ENCODE data around the gene PSME4. TPM values are rescaled to one million over a fixed set of nuclear protein-coding genes. Genes with fewer than 3 reads are reported as not detected.

The PSME4 gene
- total RNA-seq, 1 experiment from 2014 or later = 63.2 TPM

DNA sequence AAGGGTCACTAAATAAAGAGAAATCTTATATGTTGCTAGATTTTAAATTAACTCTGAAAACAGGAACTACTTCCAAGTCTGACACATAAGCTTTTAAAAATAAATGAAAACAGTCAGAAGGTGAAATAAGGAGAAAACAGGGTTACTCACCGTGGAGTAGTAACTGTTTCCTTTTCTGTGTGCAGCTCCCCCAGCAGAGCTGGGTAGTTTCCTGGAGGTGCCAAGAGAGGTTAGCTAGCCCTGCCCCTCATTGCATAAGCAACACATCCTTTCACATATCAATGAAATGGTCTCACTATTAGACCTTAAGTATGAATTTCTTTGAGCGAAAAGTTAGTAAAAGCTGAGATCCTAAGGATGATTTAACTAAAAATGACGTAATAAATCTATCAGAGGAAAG lies 57.1 kb downstream of the PSME4 start:
- ATAC-seq = no peak
- ChIA-PET CTCF (no interaction called here), POLR2A (no interaction called here)
- in situ Hi-C loops (cut with HindIII; ENCODE audit: low pct_unique_long_range_greater_than_20kb, low sequenced_read_pairs) = no loop called here
- Histone ChIP-seq H3K4me1 (ENCODE audit: control insufficient read depth, insufficient read depth, low read length) (no peaks in the 10 kb centered on the region), H3K4me3 (ENCODE audit: low read depth in 2 of 2, low read length in 2 of 2) (no peak overlapping the region), H3K9me3 (ENCODE audit: control insufficient read depth, insufficient read depth, low read depth, low read length) (no peaks in the 10 kb centered on the region), H3K27ac (ENCODE audit: low read length) (no peak overlapping the region), H3K36me3 (ENCODE audit: control insufficient read depth, insufficient read depth, low read length) (peaks cover 17% of the 10 kb centered on the region), H3K27me3 (ENCODE audit: control insufficient read depth, insufficient read depth, low read length) (no peaks in the 10 kb centered on the region)
- no peak for DNase-seq (ENCODE audit: low read depth, low spot score)
- TF ChIP-seq TCF7L2 (IDR thresholded peaks at IDR 0.05; ENCODE audit: low read depth, low read length) (no peak), POLR2AphosphoS5 (IDR thresholded peaks at IDR 0.05; ENCODE audit: low read depth, low read length) (no peak), SIN3A (IDR thresholded peaks at IDR 0.05; ENCODE audit: borderline replicate concordance, insufficient read depth, low read depth, low read length) (no peak)
- TF ChIP-seq, protein P1, sequence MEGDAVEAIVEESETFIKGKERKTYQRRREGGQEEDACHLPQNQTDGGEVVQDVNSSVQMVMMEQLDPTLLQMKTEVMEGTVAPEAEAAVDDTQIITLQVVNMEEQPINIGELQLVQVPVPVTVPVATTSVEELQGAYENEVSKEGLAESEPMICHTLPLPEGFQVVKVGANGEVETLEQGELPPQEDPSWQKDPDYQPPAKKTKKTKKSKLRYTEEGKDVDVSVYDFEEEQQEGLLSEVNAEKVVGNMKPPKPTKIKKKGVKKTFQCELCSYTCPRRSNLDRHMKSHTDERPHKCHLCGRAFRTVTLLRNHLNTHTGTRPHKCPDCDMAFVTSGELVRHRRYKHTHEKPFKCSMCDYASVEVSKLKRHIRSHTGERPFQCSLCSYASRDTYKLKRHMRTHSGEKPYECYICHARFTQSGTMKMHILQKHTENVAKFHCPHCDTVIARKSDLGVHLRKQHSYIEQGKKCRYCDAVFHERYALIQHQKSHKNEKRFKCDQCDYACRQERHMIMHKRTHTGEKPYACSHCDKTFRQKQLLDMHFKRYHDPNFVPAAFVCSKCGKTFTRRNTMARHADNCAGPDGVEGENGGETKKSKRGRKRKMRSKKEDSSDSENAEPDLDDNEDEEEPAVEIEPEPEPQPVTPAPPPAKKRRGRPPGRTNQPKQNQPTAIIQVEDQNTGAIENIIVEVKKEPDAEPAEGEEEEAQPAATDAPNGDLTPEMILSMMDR (IDR thresholded peaks at IDR 0.05) = no peak
- TF ChIP-seq, protein P2, sequence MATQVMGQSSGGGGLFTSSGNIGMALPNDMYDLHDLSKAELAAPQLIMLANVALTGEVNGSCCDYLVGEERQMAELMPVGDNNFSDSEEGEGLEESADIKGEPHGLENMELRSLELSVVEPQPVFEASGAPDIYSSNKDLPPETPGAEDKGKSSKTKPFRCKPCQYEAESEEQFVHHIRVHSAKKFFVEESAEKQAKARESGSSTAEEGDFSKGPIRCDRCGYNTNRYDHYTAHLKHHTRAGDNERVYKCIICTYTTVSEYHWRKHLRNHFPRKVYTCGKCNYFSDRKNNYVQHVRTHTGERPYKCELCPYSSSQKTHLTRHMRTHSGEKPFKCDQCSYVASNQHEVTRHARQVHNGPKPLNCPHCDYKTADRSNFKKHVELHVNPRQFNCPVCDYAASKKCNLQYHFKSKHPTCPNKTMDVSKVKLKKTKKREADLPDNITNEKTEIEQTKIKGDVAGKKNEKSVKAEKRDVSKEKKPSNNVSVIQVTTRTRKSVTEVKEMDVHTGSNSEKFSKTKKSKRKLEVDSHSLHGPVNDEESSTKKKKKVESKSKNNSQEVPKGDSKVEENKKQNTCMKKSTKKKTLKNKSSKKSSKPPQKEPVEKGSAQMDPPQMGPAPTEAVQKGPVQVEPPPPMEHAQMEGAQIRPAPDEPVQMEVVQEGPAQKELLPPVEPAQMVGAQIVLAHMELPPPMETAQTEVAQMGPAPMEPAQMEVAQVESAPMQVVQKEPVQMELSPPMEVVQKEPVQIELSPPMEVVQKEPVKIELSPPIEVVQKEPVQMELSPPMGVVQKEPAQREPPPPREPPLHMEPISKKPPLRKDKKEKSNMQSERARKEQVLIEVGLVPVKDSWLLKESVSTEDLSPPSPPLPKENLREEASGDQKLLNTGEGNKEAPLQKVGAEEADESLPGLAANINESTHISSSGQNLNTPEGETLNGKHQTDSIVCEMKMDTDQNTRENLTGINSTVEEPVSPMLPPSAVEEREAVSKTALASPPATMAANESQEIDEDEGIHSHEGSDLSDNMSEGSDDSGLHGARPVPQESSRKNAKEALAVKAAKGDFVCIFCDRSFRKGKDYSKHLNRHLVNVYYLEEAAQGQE (IDR thresholded peaks at IDR 0.05; ENCODE audit: insufficient read depth in 1 of 2, low read depth in 2 of 2, low read length in 1 of 2) = no peak
- no TSS peak for BruUV-seq (replicated peaks)
- intact Hi-C loops (cut with micrococcal nuclease; ENCODE audit: unreplicated experiment) = no loop called here

DNA sequence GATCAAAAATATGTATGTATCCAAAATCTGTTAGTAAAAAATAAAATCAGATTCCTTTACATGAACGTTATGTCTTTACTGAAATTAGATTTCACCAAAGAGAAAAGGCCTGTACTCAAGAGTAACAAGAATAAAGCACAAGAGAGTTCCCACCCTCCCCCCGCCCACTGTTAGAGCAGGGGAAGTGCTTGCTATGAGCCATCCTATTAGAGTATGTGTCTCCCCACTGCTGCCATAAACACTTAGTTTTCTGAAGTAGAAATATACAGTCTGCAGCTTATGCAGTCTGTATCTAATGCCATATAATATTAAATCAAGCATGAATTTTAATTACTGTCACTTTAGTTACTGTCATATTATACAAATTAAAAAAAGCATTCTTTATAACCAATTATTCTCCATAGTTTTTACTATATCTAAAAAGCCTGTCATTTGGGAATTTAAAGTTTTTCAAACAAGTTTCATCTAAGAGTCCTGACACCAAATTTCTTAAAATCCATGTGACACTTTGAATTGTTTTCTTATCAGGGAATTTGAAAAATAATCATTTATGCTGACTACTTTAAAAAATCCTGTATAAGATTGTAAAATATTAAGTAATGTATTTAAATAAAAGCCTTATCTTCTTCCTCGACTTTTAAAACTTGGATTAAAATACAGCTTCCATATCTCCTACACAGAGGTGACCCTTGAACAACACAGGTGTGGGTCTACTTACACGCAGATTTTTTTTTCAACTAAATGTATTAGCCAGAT lies 59.2 kb downstream of the PSME4 start:
- Histone ChIP-seq H3K36me3 (ENCODE audit: control insufficient read depth, insufficient read depth, low read length) (peaks cover 29% of the 10 kb centered on the region), H3K9me3 (ENCODE audit: control insufficient read depth, insufficient read depth, low read depth, low read length) (no peaks in the 10 kb centered on the region), H3K4me1 (ENCODE audit: control insufficient read depth, insufficient read depth, low read length) (no peaks in the 10 kb centered on the region), H3K27me3 (ENCODE audit: control insufficient read depth, insufficient read depth, low read length) (no peaks in the 10 kb centered on the region), H3K27ac (ENCODE audit: low read length) (no peak overlapping the region), H3K4me3 (ENCODE audit: low read depth in 2 of 2, low read length in 2 of 2) (no peak overlapping the region)
- intact Hi-C loops (cut with micrococcal nuclease; ENCODE audit: unreplicated experiment) (no loop called here), in situ Hi-C loops (cut with HindIII; ENCODE audit: low pct_unique_long_range_greater_than_20kb, low sequenced_read_pairs) (no loop called here)
- BruUV-seq (replicated peaks) = no TSS peak
- CTCF ChIA-PET = no interaction called here
- DNase-seq (ENCODE audit: low read depth, low spot score) (no peak), ATAC-seq (no peak)
- TF ChIP-seq TCF7L2 (IDR thresholded peaks at IDR 0.05; ENCODE audit: low read depth, low read length) (no peak), SIN3A (IDR thresholded peaks at IDR 0.05; ENCODE audit: borderline replicate concordance, insufficient read depth, low read depth, low read length) (no peak), POLR2AphosphoS5 (IDR thresholded peaks at IDR 0.05; ENCODE audit: low read depth, low read length) (no peak)
- TF ChIP-seq, protein P1 (IDR thresholded peaks at IDR 0.05) = no peak
- TF ChIP-seq, protein P2 (IDR thresholded peaks at IDR 0.05; ENCODE audit: insufficient read depth in 1 of 2, low read depth in 2 of 2, low read length in 1 of 2) = no peak
- POLR2A ChIA-PET = no interaction called here
